NOMO-1 treated with dmso at 0.1 percent for 144 hours (cell line): ENCODE data around the gene NCAPD3.
A peak's percentile ranks its signal among the peaks of the same experiment; 100 is the strongest.

Source experiments
- DNase-seq: peaks from one replicate; lab custom pipeline; 2025; ENCODE audit not compliant: unreplicated experiment; lab: John Stamatoyannopoulos, UW

The NCAPD3 gene

DNA sequence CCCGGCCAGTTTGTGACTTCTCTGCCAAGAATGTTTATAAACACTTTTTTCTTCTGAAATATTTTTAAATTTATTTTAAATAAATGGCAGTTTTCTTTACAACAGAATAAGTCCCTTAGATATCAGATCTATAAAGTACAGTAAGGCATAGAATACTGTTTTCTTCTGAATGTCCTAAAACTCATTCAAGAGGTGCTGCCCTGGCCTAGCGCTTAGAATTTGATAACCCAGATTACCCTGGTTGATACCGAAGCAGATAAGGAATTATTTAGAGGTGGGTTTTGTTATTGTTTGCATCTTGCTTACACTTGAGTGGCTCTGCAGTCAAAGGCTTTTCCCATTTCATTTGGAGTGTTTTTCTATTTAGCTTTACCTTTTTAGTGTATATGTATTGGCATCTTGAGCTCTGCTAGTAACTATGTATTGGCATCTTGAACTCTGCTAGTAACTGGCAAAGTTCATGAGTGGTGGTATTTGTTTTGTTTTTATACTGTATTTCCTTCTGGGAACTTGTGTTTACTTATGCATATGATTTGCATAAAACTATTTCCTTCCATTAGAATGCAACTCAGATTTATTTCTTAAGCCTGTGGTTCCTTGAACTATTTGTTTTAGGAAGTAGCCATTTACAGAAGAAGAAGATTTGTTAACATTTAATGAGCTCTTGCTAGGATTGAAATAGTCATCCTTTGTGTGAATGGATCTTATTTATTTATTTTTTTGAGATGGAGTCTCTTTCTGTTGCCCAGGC lies 30.8 kb upstream of the NCAPD3 start:
- no peak for DNase-seq

DNA sequence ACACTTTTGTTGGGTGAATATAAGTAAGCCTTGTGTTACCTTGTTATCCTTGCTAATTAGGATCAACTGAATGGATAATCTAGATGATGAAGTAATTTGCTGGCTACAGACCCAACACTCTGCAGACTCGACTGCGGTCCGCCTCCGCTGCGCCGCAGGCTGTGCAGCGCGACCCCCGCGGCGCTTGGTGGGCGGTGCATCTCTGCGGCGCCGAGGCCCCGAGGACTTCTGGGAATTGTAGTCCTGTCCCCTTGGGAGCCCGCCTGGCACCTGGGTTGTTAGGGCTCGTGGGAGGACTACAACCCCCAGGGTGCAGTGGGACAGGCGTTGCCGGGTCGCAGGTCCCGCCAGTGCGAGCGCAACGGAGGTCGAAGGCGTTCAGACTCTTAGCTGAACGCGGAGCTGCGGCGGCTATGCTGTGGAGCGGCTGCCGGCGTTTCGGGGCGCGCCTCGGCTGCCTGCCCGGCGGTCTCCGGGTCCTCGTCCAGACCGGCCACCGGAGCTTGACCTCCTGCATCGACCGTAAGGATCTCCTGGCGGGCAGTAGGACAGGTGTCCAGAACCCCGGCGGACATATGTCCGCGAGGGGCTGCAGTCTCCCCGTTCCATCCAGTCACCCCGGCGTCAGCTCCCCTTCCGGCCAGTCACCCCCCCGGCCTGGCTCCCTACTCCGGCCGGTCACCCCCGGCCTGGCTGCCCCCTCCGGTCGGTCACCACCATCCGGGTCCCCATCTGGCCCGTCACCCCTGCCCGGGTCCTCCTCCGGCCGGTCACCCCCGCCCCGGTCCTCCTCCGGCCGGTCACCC lies 29.6 kb upstream of the NCAPD3 start, which contains the start of the genes ACAD8 and THYN1:
ACAD8 (plus strand) TSS at position 381 of the 806 bp plus-strand sequence; CDS start at position 414, 33 bp downstream.
THYN1 (minus strand) TSS at position 165 of the 806 bp plus-strand sequence. CDS start 470 bp downstream, outside the sequence.
- peak; percentile 93 for DNase-seq

GRCh38 chr11:134252346-134253187 lies 28.8 kb upstream of the NCAPD3 start:
- DNase-seq: no peak

DNA sequence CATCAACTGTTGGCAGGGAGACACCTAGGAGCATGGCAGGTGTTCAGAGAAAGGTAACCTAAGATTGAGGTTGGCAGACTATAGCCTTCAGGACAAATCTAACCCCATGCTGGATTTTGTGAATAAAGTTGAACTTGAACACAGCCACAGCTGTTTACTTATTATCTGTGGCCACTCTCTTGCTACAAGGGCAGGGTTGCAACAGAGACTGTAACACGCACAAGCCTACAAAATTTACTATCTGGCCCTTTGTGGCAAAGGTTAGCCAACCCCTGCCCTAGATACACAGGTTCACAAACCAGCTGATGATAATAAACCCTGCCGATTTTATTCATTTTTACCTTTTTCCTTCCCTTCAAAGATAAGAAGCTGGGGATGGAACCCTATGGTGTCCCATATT lies 26.9 kb upstream of the NCAPD3 start:
- DNase-seq: no peak

- no peak for DNase-seq
Observed at GRCh38 chr11:134250246-134250645, 26.5 kb upstream of the NCAPD3 start.

- no peak for DNase-seq
Observed at GRCh38 chr11:134248910-134249480, 25.2 kb upstream of the NCAPD3 start.

GRCh38 chr11:134246678-134247077 lies 22.9 kb upstream of the NCAPD3 start:
- no peak for DNase-seq

- DNase-seq: no peak
Observed at GRCh38 chr11:134246100-134246499, 22.3 kb upstream of the NCAPD3 start.

GRCh38 chr11:134245434-134245833 lies 21.7 kb upstream of the NCAPD3 start:
- DNase-seq: no peak

DNA sequence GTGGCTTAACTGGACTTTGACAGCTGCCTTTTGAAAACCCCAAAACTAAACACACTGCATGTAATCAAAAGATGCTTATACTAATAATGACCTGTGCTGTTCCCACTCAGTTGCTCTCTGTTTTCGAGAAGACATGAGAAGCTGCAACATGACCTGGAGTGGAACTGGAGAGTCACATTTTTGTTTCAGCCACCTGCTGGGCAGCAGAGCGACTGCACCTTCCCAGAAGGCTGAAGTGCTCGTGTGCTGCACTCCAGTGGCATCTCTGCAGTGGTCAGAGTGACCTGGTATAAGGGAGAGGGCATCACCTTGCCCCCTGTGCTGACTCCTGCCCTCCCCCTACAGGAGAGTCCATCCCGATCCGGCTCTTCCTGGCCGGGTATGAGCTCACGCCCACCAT lies 20.8 kb upstream of the NCAPD3 start:
- DNase-seq: no peak

- no peak for DNase-seq
Observed at GRCh38 chr11:134243913-134244312, 20.1 kb upstream of the NCAPD3 start.

DNA sequence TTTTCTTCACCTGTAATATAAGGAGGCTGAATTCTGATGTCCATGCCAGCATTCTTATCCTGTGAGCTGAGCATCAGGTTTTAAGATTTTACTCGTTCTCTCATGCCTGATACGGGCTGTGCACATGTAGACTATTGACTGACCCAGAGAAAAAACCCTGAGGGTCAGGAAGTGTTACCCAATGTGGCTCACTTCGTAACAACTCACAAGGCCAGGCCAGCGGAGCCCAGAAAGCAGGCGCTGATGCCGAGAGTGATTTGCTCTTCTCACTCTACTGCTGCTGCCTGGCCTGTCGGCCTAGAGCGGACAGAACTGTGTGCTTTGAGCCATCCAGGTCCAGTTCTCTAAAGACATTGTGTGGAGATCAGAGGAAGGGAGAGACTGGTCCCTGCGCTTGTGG lies 18.6 kb upstream of the NCAPD3 start:
- DNase-seq: no peak

- no peak for DNase-seq
Observed at GRCh38 chr11:134240592-134240991, 16.8 kb upstream of the NCAPD3 start.

- no peak for DNase-seq
Observed at GRCh38 chr11:134238956-134239355, 15.2 kb upstream of the NCAPD3 start.

GRCh38 chr11:134237557-134237922 lies 13.8 kb upstream of the NCAPD3 start:
- no peak for DNase-seq

DNA sequence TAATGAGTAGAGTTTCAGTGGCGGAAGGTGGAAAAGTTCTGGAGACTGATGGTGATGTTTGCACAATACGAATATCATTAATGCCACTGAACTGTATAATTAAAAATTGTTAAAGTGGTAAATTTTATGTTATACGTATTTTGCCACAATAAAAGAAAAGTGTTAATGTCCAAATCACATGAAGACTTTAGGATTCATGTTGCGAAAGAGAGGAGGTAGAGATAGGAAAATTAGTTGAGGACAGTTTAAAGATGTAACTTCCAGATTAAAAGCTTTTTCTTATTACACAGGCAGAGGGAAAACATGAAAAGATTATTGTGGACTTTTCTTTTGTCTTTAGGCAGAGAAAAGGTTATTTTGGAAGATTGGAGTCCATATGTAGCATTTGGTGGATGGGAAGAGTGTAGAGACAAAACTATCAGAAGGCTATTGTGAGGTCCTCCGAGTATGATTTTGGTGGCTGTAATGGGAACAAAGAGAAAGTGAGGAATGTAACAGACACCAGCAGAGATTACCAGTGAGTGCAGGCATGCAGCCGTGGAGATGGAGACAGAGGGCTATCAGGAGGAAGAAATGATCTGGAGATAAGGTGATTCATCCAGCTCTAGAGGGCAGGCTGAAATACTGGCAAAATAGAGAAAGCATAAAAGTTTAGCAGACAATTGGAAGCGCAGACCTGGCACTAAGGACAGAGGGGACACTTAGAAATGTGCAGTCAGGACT lies 13.2 kb upstream of the NCAPD3 start:
- DNase-seq: no peak

- DNase-seq: no peak
Observed at GRCh38 chr11:134235399-134235798, 11.6 kb upstream of the NCAPD3 start.

GRCh38 chr11:134233729-134234179 lies 10.0 kb upstream of the NCAPD3 start:
- no peak for DNase-seq

- peak; percentile 23 for DNase-seq
Observed at GRCh38 chr11:134231958-134232659, 8.3 kb upstream of the NCAPD3 start.

DNA sequence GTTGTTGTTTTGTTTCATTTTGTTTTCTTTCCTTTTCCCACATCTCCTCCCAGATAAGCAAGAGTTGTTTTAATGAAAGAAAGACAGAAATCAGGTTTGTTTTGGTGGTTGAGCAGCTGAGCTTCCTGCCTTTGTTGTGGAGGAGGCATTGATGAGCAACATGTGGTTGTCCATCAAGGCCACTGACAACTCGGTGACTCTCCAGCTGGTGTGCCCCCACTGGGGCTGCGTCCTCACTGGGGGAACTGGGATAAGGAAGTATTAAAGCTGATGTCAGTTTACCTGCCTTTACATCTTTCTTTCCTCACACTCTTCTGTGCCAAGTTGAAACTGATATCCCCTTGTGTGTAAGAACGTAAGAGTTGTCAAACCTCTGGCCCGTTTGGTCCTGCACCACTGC lies 6.6 kb upstream of the NCAPD3 start:
- no peak for DNase-seq
